Hematopoietic multipotent progenitor cell treated with erythropoietin and hydrocortisone succinate and interleukin-3 and kit ligand, for 4 days (in vitro differentiated cells): Measurements from ENCODE around the gene GIN1.
A peak's percentile ranks its signal among the peaks of the same experiment; 100 is the strongest.
"Not testable (repeated sequence)": the region's sequence is repeated elsewhere in the genome, so short reads cannot be mapped to it uniquely, and the experiment has no call there.

ENCODE experiments used
- DNase-seq: peaks from one replicate; pipeline ENCODE4 v3.0.0-alpha.2; 2015

The GIN1 gene

GRCh38 chr5:103119765-103120606 lies at the start of gene GIN1, which contains the start of gene PPIP5K2:
Gene GIN1, minus strand, starts transcription at chr5:103120138. Its CDS starts 11,431 bp downstream, at chr5:103108707.
Gene PPIP5K2, plus strand, starts transcription at chr5:103120301. Its CDS starts 9,289 bp downstream, at chr5:103129590.
- DNase-seq = peak; percentile 99

- peak; percentile 13 for DNase-seq
These were observed 46.8 kb upstream of the GIN1 start for GRCh38 chr5:103166706-103167105.

DNA sequence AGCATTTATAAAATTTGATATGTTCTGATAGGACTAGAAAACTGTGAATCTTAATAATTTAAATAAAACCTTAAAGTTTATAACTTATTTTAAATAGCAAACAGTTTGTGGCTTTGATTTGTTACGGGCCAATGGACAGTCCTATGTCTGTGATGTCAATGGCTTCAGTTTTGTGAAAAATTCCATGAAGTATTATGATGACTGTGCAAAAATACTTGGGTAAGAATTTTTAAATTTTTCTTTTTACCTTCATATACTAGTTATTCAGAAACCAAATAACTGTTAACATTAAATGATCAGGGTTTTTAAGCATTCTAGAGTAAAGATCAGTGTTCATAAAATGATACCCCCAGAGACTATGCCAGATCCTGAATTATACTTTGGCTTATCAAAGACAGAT lies 31.2 kb upstream of the GIN1 start:
- DNase-seq = no peak

GRCh38 chr5:103148213-103148612 lies 28.3 kb upstream of the GIN1 start:
- no peak for DNase-seq

GRCh38 chr5:103145196-103145595 lies 25.3 kb upstream of the GIN1 start:
- no peak for DNase-seq

DNA sequence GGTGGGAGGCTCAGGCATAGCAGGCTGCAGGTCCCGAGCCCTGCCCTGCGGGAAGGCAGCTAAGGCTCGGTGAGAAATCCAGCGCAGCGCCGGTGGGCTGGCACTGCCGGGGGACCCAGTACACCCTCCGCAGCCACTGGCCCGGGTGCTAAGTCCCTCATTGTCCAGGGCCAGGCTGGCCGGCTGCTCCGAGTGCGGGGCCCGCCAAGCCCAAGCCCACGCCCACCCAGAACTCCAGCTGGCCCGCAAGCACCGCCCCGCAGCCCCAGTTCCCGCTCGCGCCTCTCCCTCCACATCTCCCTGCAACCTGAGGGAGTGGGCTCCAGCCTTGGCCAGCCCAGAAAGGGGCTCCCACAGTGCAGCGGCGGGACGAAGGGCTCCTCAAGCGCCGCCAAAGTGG lies 22.2 kb upstream of the GIN1 start:
- not testable (repeated sequence) for DNase-seq

DNA sequence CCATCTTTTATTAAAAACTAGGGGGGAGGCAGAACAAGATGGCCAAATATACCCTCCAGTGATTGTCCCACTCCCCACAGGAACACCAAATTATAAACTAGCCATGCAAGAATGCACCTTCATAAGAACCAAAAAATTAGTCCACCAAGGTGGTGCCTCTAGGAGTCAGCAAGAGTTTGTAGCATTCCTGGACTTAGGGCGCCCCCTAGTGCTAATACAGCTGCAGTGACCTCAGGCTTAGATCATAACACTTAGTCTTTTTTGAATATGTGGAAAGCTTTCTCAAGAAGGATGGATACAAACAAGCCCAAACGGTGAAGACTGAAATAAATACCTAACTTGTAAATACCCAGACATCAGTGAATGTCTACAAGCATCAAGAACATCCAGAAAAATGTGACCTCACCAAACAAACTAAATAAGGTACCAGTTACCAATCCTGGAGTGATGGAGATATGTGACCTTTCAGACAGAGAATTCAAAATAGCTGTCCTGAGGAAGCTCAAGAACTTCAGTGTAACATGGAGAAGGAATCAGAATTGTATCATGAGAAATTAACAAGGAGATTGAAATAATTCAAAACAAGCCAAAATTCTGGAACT lies 19.4 kb upstream of the GIN1 start:
- DNase-seq = peak; percentile 91

GRCh38 chr5:103138202-103138690 lies 18.3 kb upstream of the GIN1 start:
- DNase-seq = no peak

DNA sequence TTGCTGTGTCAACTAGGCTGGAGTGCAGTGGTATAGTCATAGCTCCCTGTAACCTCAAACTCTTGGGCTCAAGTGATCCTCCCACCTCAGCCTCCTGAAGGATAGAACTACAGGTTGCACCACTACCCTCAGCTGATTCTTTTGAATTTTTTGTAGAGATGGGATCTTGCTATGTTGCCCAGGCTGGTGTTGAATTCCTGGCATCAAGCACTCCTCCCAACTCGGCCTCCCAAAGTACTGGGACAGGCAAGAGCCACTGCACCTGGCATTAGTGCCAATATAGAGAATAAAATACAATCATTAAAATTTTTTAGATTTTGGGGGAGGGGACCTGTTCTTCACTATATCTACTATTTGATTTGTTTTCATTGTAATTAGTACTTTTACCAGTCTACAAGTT lies 15.5 kb upstream of the GIN1 start:
- no peak for DNase-seq

DNA sequence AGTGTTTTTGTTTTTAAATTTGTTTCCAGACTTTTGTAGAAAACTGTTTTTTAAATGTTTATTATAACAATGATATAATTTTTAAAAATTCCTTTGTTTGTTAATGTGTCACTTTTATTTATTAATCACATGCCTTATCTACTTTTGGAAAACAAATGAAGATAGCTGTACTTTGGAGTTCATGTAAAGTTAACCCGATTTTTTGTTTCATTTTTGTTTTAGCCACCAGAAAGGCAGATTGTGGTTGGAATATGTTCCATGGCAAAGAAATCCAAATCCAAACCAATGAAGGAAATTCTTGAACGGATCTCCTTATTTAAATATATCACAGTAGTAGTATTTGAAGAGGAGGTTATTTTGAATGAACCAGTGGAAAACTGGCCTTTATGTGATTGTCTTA lies 13.3 kb upstream of the GIN1 start:
- DNase-seq = no peak

DNA sequence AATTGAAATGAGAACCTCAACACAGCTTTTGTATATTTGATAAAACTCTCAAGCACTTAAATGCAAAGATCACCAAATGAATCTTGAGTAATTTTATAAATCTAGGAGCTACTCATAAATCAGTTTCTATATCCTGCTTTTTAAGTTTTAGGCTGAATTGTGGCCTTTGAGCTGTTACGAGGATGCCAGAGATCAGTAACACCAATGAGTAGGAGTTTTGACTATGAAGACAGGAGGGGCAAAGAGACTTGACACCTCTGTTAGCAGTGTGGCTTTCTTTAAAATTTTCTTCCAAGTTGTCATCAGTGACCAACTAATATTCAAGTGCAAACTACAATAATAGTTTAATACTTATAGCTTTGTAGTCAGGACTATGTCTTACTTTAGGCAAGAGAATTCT lies 12.7 kb upstream of the GIN1 start:
- DNase-seq = no peak

DNA sequence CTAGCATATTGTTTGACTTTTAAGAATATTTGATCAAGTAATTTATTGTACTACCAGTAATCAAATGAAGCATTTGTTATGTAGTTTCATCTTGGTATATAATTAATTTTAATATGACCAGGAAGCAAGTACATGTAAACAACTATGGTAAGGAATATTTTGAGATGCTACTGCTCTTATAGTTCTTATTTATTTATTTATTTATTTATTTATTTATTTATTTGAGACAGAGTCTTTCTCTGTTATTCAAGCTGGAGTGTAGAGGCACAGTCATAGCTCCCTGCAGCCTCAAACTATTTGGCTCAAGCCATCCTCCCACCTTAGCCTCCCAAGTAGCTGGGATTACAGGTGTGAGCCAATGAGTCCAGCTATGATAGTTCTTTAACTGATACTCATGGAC lies 8.3 kb upstream of the GIN1 start:
- DNase-seq = no peak

DNA sequence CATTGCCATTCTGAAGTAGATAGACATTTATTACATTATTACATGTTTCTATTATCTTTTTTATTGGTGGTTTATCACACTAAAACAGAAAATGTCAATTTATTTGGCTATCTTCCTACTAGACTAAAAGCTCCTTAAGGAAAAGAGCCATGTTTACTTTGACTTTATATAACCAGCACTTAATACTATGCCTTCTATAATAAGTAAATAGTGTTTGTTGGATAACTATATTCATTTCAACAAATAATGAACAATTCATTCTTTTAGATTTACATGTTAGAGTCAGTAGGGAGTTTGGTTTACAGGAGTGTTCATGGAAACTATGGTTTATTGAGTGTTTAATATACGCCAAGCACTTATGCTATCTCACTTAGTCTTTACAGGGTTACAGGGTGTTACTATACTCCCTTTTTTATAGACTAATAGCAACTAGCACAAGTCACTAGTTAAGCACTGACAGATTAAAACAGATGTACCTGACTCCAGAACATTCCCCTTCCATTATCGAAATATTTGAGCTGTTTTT lies 7.4 kb upstream of the GIN1 start:
- no peak for DNase-seq

DNA sequence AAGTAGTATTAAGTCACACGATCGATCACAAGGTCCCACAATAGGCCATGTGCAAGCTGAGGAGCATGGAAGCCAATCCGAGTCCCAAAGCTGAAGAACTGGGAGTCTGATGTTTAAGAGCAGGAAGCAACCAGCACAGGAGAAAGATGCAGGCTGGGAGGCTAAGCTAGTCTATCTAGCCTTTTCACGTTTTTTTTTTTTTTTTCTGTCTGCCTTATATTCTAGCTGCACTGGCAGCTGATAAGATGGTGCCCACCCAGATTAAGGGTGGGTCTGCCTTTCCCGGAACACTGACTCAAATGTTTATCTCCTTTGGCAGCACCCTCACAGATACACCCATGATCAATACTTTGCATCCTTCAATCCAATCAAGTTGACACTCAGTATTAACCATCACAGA lies 6.6 kb upstream of the GIN1 start:
- peak; percentile 62 for DNase-seq

DNA sequence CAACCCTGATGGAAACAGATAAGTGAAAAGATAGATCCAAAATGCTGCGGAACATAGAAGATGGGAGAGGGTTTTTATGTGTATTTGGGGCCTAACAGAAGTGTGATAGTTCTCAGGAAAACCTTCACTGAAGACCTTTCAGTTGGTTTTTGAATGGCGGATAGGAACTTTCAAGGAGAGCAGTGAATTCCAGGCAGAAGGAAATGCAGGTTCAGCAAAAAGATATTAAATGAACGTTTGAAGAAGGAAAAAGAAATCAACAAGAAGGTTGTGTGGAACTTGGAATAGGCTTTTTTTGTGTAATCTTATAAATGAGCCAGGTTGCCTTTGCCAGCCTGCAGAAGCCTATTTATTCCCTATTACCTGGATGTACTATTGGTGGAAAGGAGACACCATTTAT lies 2.3 kb upstream of the GIN1 start:
- DNase-seq = no peak

- peak; percentile 53 for DNase-seq
These were observed 766 bp upstream of the GIN1 start for GRCh38 chr5:103120607-103121200.

DNA sequence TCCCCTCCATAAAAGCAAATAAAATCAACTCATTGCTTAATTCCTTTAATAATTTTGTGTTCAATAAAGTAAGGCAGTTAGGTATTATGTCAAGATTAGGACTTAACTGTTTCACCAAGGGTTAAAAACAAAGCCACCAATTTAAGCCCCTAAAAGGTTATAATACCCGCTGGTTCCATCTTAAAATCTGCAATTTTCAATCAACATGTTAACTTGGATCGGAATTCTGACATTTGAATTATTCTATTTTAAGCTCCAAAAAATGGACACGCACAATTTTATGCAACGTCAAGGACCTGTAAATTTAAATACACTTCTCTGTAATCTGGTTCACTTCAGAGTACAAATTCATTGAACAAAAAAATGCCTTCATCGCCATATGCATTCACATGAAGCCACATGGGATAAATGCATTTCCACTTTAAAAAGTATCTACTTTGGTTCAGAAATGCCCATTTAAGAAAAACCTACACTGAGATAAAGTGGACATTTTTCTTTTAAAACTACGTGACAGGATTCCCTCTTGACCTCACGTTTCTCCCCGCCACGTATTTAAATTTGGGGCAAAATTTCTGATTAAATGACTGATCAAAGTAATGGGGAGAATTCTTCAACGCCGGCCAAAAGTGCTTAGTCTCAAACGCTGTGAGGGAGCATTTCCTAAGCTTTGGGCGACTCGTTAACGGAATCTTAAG lies 721 bp downstream of the GIN1 start:
- DNase-seq = peak; percentile 61

DNA sequence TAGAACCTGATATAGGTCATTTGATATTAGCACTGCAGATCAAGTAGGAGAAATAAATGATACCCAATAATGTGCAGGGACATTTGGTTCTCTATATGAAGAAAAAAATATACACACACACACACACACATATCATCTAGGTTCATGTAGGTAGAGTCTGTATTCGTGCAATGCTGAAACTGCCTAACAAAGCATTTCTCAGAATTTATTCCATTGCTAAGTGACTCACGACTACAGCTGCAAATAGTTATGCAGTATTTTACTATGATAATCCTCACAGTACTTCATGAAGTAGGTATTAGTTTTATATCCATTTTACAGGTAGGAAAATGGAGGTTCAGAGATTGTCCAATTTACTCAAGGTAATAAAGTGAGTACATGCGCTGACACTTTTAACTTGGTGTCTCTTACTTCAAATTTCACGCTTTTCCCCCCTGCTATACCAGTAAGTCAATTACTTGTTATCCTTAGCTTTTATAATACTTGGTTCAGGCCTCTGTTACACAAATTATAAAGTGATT lies 2.4 kb downstream of the GIN1 start:
- DNase-seq = no peak

- no peak for DNase-seq
These were observed 5.5 kb downstream of the GIN1 start for GRCh38 chr5:103114440-103114839.

DNA sequence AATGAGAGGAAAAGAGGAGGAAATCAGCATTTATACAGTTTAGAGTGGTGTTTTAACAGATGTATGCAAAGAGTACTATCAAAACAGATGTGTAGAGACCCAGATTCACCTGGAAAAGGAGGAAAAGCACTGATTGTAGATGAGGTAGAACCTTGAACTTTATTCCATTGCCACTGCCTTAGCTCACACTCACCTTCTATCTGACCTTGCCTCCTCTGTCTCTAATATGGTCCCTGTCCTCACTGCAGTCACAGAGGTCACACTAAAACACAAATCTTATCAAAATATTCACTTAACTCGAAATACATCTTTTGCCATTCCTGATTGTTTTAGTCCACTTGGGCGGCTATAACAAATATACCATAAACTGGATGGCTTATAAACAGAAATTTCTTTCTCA lies 7.0 kb downstream of the GIN1 start:
- DNase-seq = no peak

GRCh38 chr5:103111468-103111867 lies 8.5 kb downstream of the GIN1 start:
- peak; percentile 81 for DNase-seq

DNA sequence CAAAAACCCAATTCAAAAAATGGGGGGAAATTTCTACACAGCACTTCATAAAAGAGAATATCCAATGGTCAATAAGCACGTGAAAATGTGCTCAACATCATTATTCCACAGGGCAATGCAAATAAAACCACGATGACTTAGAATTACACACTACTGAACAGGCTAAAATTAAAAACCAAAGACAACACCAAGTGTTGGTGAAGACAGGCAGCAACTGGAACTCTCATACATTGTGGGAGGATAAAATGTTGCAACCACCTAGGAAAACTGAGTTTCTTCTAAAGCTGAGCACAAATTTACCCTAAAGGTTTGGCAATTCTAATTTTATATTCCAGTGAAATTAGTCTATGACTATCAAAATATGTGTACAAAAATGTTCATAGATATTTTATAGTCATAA lies 9.5 kb downstream of the GIN1 start:
- DNase-seq = no peak

DNA sequence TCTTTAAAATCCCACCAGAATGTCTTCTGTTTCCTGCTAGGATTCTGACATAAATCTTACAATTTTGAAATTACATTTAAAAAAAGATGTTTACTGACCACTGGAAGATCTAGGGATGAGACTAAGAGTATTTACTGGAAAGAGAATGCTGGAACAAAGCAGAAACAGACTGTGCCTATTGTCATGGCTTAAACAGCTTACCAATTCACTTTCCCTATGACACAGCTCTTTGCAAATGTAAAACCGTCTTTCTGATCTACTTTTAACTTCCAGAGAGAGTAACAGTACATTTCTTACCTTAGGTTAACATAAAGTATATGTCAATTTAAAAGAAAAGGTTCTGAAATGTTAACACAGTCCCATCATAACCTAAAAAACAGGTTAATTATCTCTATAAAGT lies 10.7 kb downstream of the GIN1 start:
- DNase-seq = no peak
